ENCODE results near the gene KRTAP4-6.
"Not testable (repeated sequence)": the region's sequence is repeated elsewhere in the genome, so short reads cannot be mapped to it uniquely, and the experiment has no call there.

KRTAP4-6 gene

DNA sequence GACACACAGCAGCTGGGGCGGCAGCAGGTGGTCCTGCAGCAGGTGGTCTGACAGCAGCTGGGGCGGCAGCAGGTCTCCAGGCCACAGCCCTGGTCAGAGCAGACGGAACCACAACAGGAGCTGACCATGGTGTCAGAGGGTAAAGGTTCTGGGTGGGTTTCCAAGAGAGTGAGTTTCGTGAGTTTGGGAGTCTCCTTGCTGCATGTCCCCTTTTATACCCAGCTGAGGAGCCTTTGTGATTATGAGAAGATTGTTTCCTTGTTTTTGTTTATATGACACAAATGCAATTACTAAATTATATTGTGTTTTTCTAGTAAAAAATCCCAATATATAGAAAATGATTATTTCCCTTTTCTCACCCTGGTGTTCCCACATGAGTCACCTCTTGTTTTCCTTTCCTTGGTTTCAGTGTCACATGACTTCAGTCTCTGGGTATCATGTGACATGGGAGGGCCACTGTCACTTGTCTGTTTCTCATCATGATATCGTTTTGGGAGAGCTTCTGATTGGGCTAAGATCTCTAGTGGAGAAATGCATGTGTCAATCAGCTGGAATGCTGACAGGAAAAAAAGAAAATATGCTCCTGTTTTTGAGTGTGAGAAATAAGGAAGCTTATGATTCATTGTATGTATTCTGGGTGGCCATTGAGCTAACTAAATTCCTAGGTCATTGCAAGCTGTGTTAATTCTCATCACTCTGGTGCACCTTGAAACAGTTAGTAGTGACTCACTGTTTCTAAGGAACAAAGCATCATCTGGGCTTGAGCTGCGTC lies at the start of gene KRTAP4-6:
TSS of gene KRTAP4-6 (minus strand) at position 185 of the 772 bp plus-strand sequence. CDS start at position 128, 57 bp downstream.
- TF ChIP-seq GATA2 (IDR thresholded peaks at IDR 0.05; ENCODE audit: low read depth, low read length) = no peak
- TF ChIP-seq GATA3 (IDR thresholded peaks at IDR 0.05; ENCODE audit: low read depth, low read length) = no peak

DNA sequence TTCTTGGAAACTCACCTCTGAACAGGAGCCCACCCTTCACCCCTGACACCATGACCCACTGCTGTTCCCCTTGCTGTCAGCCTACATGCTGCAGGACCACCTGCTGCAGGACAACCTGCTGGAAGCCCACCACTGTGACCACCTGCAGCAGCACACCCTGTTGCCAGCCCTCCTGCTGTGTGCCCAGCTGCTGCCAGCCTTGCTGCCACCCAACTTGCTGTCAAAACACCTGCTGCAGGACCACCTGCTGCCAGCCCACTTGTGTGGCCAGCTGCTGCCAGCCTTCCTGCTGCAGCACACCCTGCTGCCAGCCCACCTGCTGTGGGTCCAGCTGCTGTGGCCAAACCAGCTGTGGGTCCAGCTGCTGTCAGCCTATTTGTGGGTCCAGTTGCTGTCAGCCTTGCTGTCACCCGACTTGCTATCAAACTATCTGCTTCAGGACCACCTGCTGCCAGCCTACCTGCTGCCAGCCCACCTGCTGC lies 49.5 kb upstream of the KRTAP4-6 start, which contains the start of gene KRTAP9-1:
TSS of gene KRTAP9-1 (plus strand) at position 51 of the 482 bp plus-strand sequence. CDS start at position 51, 0 bp downstream.
- not testable (repeated sequence) for TF ChIP-seq GATA3, GATA2 (IDR thresholded peaks at IDR 0.05; ENCODE audit: low read depth, low read length)

DNA sequence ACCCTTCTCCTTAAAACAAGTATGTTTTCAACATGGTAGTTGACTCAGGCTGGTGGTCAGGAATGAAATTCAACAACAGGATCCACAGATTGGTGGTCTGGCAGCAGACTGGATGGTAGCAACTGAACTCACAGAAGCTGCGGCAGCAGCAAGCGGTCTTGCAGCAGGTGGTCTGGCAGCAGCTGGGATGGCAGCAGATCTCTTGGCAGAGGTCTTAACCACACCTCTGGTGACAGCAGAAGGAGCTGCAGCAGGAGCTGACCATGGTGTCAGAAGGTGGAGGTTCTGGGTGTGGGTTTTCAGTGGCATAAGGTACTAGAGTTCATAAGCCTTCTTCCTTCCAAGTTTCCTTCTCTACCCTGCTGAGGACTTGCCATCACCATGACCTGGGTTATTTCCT lies 46.5 kb upstream of the KRTAP4-6 start:
- TF ChIP-seq GATA3 (IDR thresholded peaks at IDR 0.05; ENCODE audit: low read depth, low read length) = no peak
- TF ChIP-seq GATA2 (IDR thresholded peaks at IDR 0.05; ENCODE audit: low read depth, low read length) = no peak

DNA sequence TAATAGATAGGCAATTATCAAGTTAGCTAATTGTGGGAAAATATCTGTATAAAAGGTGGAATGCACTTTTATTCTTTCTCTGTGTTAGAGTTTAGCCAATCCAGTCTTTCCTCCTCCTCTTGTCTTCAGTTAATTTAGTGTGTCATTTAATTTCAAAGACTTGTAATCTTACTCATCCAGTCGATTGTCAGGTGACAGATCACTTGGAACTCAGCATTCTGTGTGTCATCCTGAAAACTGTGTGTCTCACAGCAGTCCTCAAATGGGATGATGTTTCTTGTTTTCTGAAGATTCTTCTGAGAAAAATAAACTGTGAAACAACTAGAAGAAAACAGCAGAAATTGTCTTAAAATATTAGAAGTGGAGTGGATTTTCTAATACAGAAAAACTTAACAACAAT lies 44.7 kb upstream of the KRTAP4-6 start:
- TF ChIP-seq GATA2 (IDR thresholded peaks at IDR 0.05; ENCODE audit: low read depth, low read length) (no peak), GATA3 (IDR thresholded peaks at IDR 0.05; ENCODE audit: low read depth, low read length) (no peak)

DNA sequence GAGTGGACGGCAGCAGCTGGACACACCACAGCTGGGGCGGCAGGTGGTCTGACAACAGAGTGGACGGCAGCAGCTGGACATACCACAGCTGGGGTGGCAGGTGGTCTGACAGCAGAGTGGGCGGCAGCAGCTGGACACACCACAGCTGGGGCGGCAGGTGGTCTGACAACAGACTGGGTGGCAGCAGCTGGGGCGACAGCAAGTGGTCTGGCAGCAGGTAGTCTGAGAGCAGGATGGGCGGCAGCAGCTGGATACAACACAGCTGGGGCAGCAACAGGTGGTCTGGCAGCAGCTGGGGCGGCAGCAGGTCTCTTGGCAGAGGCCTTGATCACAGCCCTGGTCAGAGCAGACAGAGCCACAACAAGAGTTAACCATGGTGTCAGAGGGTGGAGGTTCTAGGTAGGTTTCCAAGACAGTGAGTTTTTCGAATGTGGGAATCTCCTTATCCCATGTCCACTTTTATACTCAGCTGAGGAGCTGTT lies 44.2 kb upstream of the KRTAP4-6 start, which contains the start of gene KRTAP4-1:
TSS of gene KRTAP4-1 (minus strand) at position 432 of the 482 bp plus-strand sequence. CDS start at position 375, 57 bp downstream.
- no peak for TF ChIP-seq GATA3 (IDR thresholded peaks at IDR 0.05; ENCODE audit: low read depth, low read length)
- no peak for TF ChIP-seq GATA2 (IDR thresholded peaks at IDR 0.05; ENCODE audit: low read depth, low read length)

DNA sequence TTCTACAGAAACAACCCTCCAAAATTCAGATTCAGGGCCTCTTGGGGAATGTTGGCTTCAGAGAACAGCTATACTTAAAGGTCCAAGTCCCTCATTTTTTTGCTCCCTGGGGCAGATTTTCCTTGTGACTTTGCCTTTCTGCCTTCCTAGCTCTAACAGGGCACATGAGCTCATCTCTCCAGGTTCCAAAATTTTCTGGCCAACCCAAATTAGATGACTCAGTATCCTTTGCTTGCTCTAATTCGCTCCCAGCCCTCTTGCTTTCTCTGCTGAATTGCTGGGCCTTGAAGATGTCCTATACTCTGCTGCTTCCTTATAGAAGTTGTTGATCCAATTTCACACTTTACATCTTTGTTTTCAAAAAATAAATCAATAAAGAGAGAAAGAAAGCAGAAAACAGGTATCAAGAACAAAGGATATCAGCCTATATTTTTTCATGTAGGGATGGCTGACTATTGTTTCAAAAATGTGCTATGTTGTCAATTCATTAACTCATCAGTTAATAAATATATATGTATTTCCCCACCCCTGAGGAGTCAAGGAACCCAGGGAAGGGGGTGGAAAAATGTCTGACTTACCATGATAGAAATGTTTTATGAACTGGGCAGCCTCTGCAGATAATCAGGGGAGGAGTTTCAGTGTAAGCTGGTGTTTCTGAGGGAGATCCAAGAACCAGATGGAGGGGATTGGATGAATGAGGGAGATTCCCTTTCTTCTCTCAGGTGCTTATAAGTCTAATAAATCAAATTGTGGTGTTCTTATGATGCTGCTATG lies 38.7 kb upstream of the KRTAP4-6 start:
- no peak for TF ChIP-seq GATA2 (IDR thresholded peaks at IDR 0.05; ENCODE audit: low read depth, low read length)
- no peak for TF ChIP-seq GATA3 (IDR thresholded peaks at IDR 0.05; ENCODE audit: low read depth, low read length)

DNA sequence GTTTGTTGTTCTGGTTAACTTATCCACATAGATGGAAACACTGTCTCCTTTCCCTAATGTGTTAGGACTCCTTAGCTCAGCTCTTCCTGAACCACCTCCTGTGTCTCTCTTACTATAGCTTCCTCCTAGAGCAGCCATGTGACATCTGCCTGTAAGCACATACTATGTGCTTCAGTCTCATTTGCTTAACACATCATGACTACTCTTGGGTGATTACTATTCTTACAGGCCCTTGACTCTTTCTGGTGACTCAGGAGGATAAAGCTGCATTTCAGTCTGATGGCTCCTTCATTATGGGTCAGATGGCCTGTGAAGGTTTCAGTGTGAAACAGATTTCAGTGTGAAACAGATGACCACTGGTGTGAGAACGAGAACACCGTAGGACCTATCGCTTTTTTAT lies 38.0 kb upstream of the KRTAP4-6 start:
- TF ChIP-seq GATA2 (IDR thresholded peaks at IDR 0.05; ENCODE audit: low read depth, low read length) (no peak), GATA3 (IDR thresholded peaks at IDR 0.05; ENCODE audit: low read depth, low read length) (no peak)

DNA sequence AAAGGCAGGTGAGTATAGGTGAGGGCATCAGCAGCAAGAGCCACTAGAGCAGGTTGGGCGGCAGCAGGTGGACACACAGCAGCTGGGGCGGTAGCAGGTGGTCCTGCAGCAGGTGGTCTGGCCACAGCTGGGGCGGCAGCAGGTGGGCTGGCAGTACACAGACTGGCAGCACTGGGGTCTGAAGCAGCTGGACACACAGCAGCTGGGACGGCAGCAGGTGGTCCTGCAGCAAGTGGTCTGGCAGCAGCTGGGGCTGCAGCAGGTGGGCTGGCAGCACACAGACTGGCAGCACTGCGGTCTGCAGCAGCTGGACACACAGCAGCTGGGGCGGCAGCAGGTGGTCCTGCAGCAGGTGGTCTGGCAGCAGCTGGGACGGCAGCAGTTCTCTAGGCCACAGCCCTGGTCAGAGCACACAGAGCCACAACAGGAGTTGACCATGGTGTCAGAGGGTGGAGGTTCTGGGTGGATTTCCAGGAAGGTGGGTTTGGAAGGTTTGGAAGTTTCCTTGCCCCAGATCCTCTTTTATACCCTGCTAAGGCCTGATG lies 37.5 kb upstream of the KRTAP4-6 start, which contains the start of gene KRTAP4-2:
TSS of gene KRTAP4-2 (minus strand) at position 495 of the 545 bp plus-strand sequence. CDS start at position 438, 57 bp downstream.
- TF ChIP-seq GATA2 (IDR thresholded peaks at IDR 0.05; ENCODE audit: low read depth, low read length) (no peak), GATA3 (IDR thresholded peaks at IDR 0.05; ENCODE audit: low read depth, low read length) (no peak)

DNA sequence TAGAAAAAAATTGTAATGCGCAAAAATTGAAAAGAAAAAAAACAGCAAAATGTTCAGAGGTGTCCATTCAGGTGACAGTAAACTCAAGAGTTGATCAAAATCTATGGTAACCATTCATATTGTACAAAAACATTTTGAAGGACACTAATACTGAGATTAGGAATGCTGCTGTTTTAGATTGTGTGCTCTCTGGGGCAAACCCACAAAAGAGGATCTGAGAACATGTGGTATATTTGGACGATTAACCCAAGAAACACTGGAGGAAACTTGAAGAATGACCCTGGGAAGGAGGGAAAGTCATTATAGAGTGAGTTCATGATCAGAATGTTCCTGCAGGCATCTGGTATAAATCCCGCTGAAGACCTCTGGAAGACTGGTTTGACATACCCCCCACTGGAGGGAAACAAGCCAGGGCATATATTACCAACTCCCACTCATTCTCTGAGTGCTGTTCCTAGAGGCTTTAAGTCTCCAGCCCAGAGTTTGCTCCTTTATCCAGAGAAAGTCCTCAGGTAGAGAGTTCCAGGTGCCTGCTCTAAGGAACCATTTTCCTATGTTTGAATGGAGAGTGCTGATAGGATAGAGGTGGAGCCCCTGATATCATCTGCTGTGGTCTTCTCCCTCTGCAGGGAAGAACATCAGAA lies 36.5 kb upstream of the KRTAP4-6 start:
- no peak for TF ChIP-seq GATA2 (IDR thresholded peaks at IDR 0.05; ENCODE audit: low read depth, low read length)
- TF ChIP-seq GATA3 (IDR thresholded peaks at IDR 0.05; ENCODE audit: low read depth, low read length) = no peak

DNA sequence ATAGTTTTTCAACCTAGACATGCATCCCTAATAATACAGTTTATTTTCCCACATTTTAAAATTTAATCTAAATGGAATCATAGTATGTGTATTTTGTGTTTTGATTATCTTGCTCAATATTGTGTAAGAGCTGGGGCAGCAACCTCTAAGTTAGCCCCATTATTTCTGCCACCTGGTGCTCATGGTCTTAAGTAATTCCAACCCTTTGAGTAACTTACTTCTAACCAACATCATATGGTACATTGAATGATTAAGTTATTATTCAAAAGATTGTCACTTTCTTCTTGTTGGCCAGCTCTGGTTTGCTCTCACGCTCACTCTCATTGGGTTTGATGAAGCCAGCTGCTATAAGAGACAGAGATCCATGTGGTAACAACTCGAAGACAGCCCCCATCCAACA lies 31.5 kb upstream of the KRTAP4-6 start:
- TF ChIP-seq GATA2 (IDR thresholded peaks at IDR 0.05; ENCODE audit: low read depth, low read length) (no peak), GATA3 (IDR thresholded peaks at IDR 0.05; ENCODE audit: low read depth, low read length) (no peak)

DNA sequence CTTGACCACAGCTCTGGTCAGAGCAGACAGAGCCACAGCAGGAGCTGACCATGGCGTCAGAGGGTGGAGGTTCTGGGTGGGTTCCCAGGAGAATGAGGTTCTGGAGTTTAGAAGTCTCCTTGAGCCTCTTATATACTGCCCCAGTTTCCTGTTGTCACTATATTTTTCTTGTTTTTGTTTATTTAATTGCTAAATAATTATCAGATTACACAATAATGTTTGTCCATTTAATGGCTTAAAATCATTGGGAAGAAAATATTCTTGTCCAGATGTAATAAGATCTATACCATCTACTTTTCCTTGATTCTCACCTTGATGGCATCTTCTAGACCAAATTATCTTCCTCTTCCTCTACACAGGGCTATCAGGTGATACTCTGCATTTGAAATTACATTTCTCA lies 27.8 kb upstream of the KRTAP4-6 start, which contains the start of gene KRTAP4-3:
TSS of gene KRTAP4-3 (minus strand) at position 101 of the 400 bp plus-strand sequence. CDS start at position 52, 49 bp downstream.
- TF ChIP-seq GATA3 (IDR thresholded peaks at IDR 0.05; ENCODE audit: low read depth, low read length) (no peak), GATA2 (IDR thresholded peaks at IDR 0.05; ENCODE audit: low read depth, low read length) (no peak)

DNA sequence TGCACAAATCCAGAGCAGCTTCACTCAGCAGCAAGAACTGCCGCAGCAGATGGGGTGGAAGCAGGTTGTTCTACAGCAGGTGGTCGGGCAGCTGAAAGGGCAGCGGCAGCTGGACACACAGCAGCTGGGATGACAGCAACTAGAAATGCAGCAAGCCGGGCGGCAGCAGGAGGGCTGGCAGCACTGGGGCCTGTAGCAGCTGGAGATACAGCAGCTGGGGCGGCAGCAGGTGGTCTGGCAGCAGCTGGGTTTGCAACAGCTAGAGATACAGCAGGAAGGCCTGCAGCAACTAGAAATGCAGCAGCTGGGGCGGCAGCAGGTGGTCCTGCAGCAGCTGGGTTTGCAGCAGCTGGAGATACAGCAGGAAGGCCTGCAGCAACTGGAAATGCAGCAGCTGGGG lies 27.2 kb upstream of the KRTAP4-6 start:
- no peak for TF ChIP-seq GATA2 (IDR thresholded peaks at IDR 0.05; ENCODE audit: low read depth, low read length)
- no peak for TF ChIP-seq GATA3 (IDR thresholded peaks at IDR 0.05; ENCODE audit: low read depth, low read length)

DNA sequence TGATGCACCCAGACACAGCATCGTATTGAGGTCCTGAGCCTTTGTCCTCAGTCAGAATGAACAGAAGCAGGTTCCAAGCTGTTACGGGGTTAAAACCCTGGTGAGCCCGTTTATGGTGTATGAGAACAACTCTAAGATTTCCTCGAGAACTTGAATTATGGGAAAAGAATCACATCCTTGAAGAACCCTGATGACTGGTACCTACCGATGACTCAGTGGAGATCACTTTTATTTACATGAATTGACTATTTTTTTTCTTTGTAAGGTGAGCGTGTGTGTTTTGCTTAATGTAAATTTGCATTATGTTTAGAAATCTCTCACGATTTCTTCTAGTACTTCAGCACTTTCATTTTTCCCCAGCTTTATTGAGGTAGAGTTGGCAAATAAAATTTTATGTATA lies 23.5 kb upstream of the KRTAP4-6 start:
- no peak for TF ChIP-seq GATA2 (IDR thresholded peaks at IDR 0.05; ENCODE audit: low read depth, low read length)
- no peak for TF ChIP-seq GATA3 (IDR thresholded peaks at IDR 0.05; ENCODE audit: low read depth, low read length)

All from SH-SY5Y (cell line).